ENCODE results near the gene PODXL2. TPM values are rescaled to one million over a fixed set of nuclear protein-coding genes. Genes with fewer than 3 reads are reported as not detected.

The PODXL2 gene
- total and polyA plus RNA-seq, 2 of the 8 experiments (the other 6 are each of a cell fraction or from before 2014, with no cell fraction given): 27.6 to 31.6 TPM

GRCh38 chr3:127622031-127622430, 7.0 kb upstream of the PODXL2 start:
- 93% methylated on average over 11 of the region's 11 CpGs; no CpG with 5 or more reads in 1 of the 2 experiments for WGBS, 2 experiments (ENCODE audit: extremely low coverage in 1 of 2, insufficient coverage in 1 of 2, insufficient read length in 1 of 2, insufficient replicate concordance in 2 of 2, low coverage in 1 of 2, low lambda C conversion rate in 2 of 2, missing lambda C conversion rate in 1 of 2)
- no peak overlapping the region for H3K4me3 ChIP-seq (ENCODE audit: extremely low read depth in 1 of 4, insufficient read depth in 2 of 4, low read depth in 3 of 4, low read length in 4 of 4)
- no peak overlapping the region for H2BK120ac ChIP-seq (replicated peaks; ENCODE audit: low read depth, low read length)
- H3K4me1 ChIP-seq (replicated peaks in 1 of 4; ENCODE audit: control insufficient read depth in 3 of 4, insufficient read depth in 4 of 4, low read length in 3 of 4): no peaks in the 10 kb centered on the region
- H4K5ac ChIP-seq (ENCODE audit: insufficient read length, low read depth, low read length): no peak overlapping the region
- H3K23ac ChIP-seq (ENCODE audit: insufficient read length): no peak overlapping the region
- H3K27ac ChIP-seq (ENCODE audit: low read depth, low read length): no peak overlapping the region
- H3K18ac ChIP-seq (ENCODE audit: extremely low read depth, low read length): no peak overlapping the region
- H4K8ac ChIP-seq (ENCODE audit: extremely low read depth, insufficient read depth, low read length): no peak overlapping the region
- no peak for FAIRE-seq
- H3K9me3 ChIP-seq (ENCODE audit: insufficient read depth in 2 of 2, low read depth in 1 of 2, low read length in 1 of 2): no peaks in the 10 kb centered on the region
- no peak overlapping the region for H2AK5ac ChIP-seq (ENCODE audit: low read depth, low read length)
- H2AFZ ChIP-seq (ENCODE audit: low read length): no peak overlapping the region
- no peak for TF ChIP-seq TBP (IDR thresholded peaks at IDR 0.05; ENCODE audit: low read depth, low read length)
- TF ChIP-seq HDAC2 (IDR thresholded peaks at IDR 0.05; ENCODE audit: borderline replicate concordance in 1 of 2, low read depth in 2 of 2, low read length in 2 of 2): no peak
- TF ChIP-seq POU5F1 (IDR thresholded peaks at IDR 0.05; ENCODE audit: low read depth, low read length): no peak
- no peak for TF ChIP-seq PHF8 (conservative IDR thresholded peaks at IDR 0.05; ENCODE audit: low read depth, low read length)
- TF ChIP-seq CTBP2 (IDR thresholded peaks at IDR 0.05; ENCODE audit: borderline replicate concordance, insufficient read depth, insufficient read length, low read length): no peak
- TF ChIP-seq SIX5 (IDR thresholded peaks at IDR 0.05; ENCODE audit: low read depth, low read length): no peak
- H4K20me1 ChIP-seq (replicated peaks in 1 of 2; ENCODE audit: control insufficient read depth in 1 of 2, insufficient read depth in 2 of 2, low read length in 2 of 2): peaks cover 6 to 25% of the 10 kb centered on the region in 2 experiments
- no peak overlapping the region for H3K4me2 ChIP-seq (ENCODE audit: insufficient read depth in 1 of 2, low read depth in 2 of 2, low read length in 2 of 2)
- no peak overlapping the region for H3K4ac ChIP-seq (replicated peaks; ENCODE audit: insufficient read length, low read depth, low read length)
- POLR2A ChIA-PET (ENCODE audit: partially characterized antibody): interaction anchor here (0.9 to 8.6 kb wide), 5 partner anchors 8 to 33 kb away, joined by 4 to 182 read pairs (median 7); partner anchors contain the start of gene MCM2
- no peaks in the 10 kb centered on the region for H3K79me2 ChIP-seq (ENCODE audit: control insufficient read depth in 1 of 2, insufficient read depth in 2 of 2, low read length in 2 of 2)
- H2BK5ac ChIP-seq (ENCODE audit: low read depth, low read length): no peak overlapping the region
- no peak overlapping the region for H2BK20ac ChIP-seq (ENCODE audit: low read length)
- H3K79me1 ChIP-seq (ENCODE audit: low read depth, low read length): no peaks in the 10 kb centered on the region; the same call in 1 of the 2 replicates
- no peak overlapping the region for H2BK12ac ChIP-seq (ENCODE audit: low read depth, low read length)
- H2BK15ac ChIP-seq (ENCODE audit: low read length): no peak overlapping the region
- H3K9ac ChIP-seq (replicated peaks in 1 of 4; ENCODE audit: extremely low read depth in 1 of 4, low read depth in 3 of 4, low read length in 3 of 4): no peak overlapping the region
- peaks cover 39 to 55% (median 51%) of the 10 kb centered on the region in 4 experiments for H3K36me3 ChIP-seq (ENCODE audit: control insufficient read depth in 2 of 4, insufficient read depth in 4 of 4, low read length in 3 of 4)
- H3K14ac ChIP-seq (ENCODE audit: insufficient read length): no peak overlapping the region
- H4K91ac ChIP-seq (replicated peaks; ENCODE audit: insufficient read length, low read length): no peak overlapping the region
- no peaks in the 10 kb centered on the region for H3K23me2 ChIP-seq (ENCODE audit: low read depth, low read length)
- H3K56ac ChIP-seq (replicated peaks; ENCODE audit: insufficient read length, low read depth, low read length): no peak overlapping the region
- peaks cover 0 to 4% (median 1%) of the 10 kb centered on the region in 4 experiments; a peak in 5 of 7 replicates for H3K27me3 ChIP-seq (replicated peaks in 1 of 4; ENCODE audit: control insufficient read depth in 3 of 4, extremely low read depth in 1 of 4, insufficient read depth in 3 of 4, low read length in 3 of 4)
- CTCF ChIA-PET (ENCODE audit: partially characterized antibody): interaction anchor here (0.6 to 2.0 kb wide), 5 partner anchors 17 to 47 kb away, joined by 3 to 16 read pairs (median 3); partner anchors contain the start of gene TPRA1
- no peak for DNase-seq (ENCODE audit: low read depth in 1 of 2, low spot score in 2 of 2)

Data from H1 (cell line).